AML-193 (cell line): ENCODE measurements around the gene FAM53C.
A peak's percentile ranks its signal among the peaks of the same experiment; 100 is the strongest.
"Not testable (repeated sequence)": the region's sequence is repeated elsewhere in the genome, so short reads cannot be mapped to it uniquely, and the experiment has no call there.

Experiments
- DNase-seq, 2 experiments: peaks; one replicate each; lab custom pipeline; 2025; lab: John Stamatoyannopoulos, UW

FAM53C gene

GRCh38 chr5:138337685-138338410 is at the start of gene FAM53C:
FAM53C (plus strand) TSS chr5:138338266; CDS start chr5:138341336, 3,070 bp downstream.
- DNase-seq = peak; percentile 81 to 82

- DNase-seq = no peak
Measured at GRCh38 chr5:138289296-138289695, 48.8 kb upstream of the FAM53C start.

GRCh38 chr5:138303372-138303771 is 34.7 kb upstream of the FAM53C start:
- DNase-seq = no peak

GRCh38 chr5:138305797-138306196 is 32.3 kb upstream of the FAM53C start:
- no peak for DNase-seq

- no peak for DNase-seq
Measured at GRCh38 chr5:138315751-138316278, 22.3 kb upstream of the FAM53C start.

GRCh38 chr5:138316355-138316754 is 21.7 kb upstream of the FAM53C start:
- no peak for DNase-seq

- DNase-seq = not testable (repeated sequence)
Measured at GRCh38 chr5:138318211-138318610, 19.9 kb upstream of the FAM53C start.

GRCh38 chr5:138330813-138331448 is 7.1 kb upstream of the FAM53C start:
- no peak for DNase-seq

- DNase-seq = peak; percentile 98
Measured at GRCh38 chr5:138331449-138332368, 6.4 kb upstream of the FAM53C start, which contains the start of gene CDC25C. CDC25C (minus strand) TSS chr5:138331804; CDS start chr5:138331180, 624 bp downstream.

GRCh38 chr5:138334867-138335447 is 3.1 kb upstream of the FAM53C start:
- DNase-seq = no peak

- peak; percentile 81 to 82 for DNase-seq
Measured at GRCh38 chr5:138336952-138337684, 948 bp upstream of the FAM53C start.

GRCh38 chr5:138338411-138339090 is 485 bp downstream of the FAM53C start:
- no peak for DNase-seq

- DNase-seq = no peak
Measured at GRCh38 chr5:138339091-138339456, 1.0 kb downstream of the FAM53C start.

GRCh38 chr5:138339464-138339863 is 1.4 kb downstream of the FAM53C start:
- DNase-seq = peak; percentile 45 to 46

- DNase-seq = no peak
Measured at GRCh38 chr5:138340008-138340407, 1.9 kb downstream of the FAM53C start.

GRCh38 chr5:138344887-138345622 is 7.0 kb downstream of the FAM53C start:
- DNase-seq = no peak

- DNase-seq = no peak
Measured at GRCh38 chr5:138346889-138347288, 8.8 kb downstream of the FAM53C start.

GRCh38 chr5:138349852-138350562 is 11.9 kb downstream of the FAM53C start:
- DNase-seq = no peak

- no peak for DNase-seq
Measured at GRCh38 chr5:138350563-138350890, 12.5 kb downstream of the FAM53C start.
